K562 (cell line): ENCODE results near the gene CCPG1. TPM values are rescaled to one million over a fixed set of nuclear protein-coding genes. Genes with fewer than 3 reads are reported as not detected.

Experiments
- ATAC-seq: fragments of 200-7000 bp; cut with Tn5 transposase; 3 replicates; pipeline ENCODE4 v1.9.1; 2020; ENCODE audit warnings: moderate library complexity
- BruUV-seq: library from RNA; stranded (reverse); fragments of 400-500 nt; replicated peaks from 2 replicates; lab custom pipeline; 2021; lab: Mats Ljungman, UMichigan
- CTCF ChIA-PET: fragments of 300-600 bp; formaldehyde crosslinking; extraction: SDS; loops from one replicate; lab custom pipeline; 2021; ENCODE audit warnings: low intra/inter-chr PET ratio; lab: Yijun Ruan, JAX
- POLR2A ChIA-PET: fragments of 300-600, 350-650 bp; sonication (Branson Sonifier 250); formaldehyde crosslinking; extraction: SDS; loops from one replicate; lab custom pipeline; 2021; ENCODE audit warnings: antibody characterized with exemption, inconsistent platforms; lab: Yijun Ruan, JAX
- DNase-seq, 4 experiments: peaks; one replicate each; pipeline versions ENCODE4 v3.0.0 to v3.0.0-alpha.2; 2011 to 2018; ENCODE audit warnings: low spot score in 3 of 4, mixed read lengths in 3 of 4; ENCODE audit errors: extremely low read depth in 1 of 4
- FAIRE-seq: peaks from 2 replicates; lab custom pipeline; 2011; peaks lifted over from hg19 to GRCh38; lab: Jason Lieb, UNC
- H2AFZ ChIP-seq: 2 replicates; pipeline ENCODE4 v1.6.0; 2011; ENCODE audit warnings: low read depth, low read length, control low read depth, inconsistent platforms
- H3K27ac ChIP-seq: fragments of 200-600 bp; 3 replicates; pipeline ENCODE4 v1.8.0; 2011; ENCODE audit warnings: low read depth, mild to moderate bottlenecking, control low read depth, inconsistent platforms, low read length, moderate library complexity, mixed read lengths; ENCODE audit errors: extremely low read depth
- H3K27me3 ChIP-seq, 2 experiments: fragments of 300-600 bp in 1 of 2; 2 replicates in 1 of 2; 3 replicates in 1 of 2; pipeline versions ENCODE4 v1.6.0 to v1.8.0; 2011; ENCODE audit warnings: inconsistent platforms in 2 of 2, low read length in 2 of 2, mild to moderate bottlenecking in 1 of 2, mixed read lengths in 1 of 2, moderate library complexity in 1 of 2; ENCODE audit not compliant: control insufficient read depth in 2 of 2, insufficient read depth in 2 of 2
- H3K36me3 ChIP-seq: fragments of 300-600 bp; 3 replicates; pipeline ENCODE4 v1.8.0; 2011; ENCODE audit warnings: mild to moderate bottlenecking, low read length, inconsistent platforms; ENCODE audit not compliant: control insufficient read depth, insufficient read depth
- H3K4me1 ChIP-seq, 2 experiments: fragments of 200-600 bp in 1 of 2; replicated peaks in 1 of 2; 2 replicates in 1 of 2; 3 replicates in 1 of 2; pipeline versions ENCODE4 v1.5.1 to v1.8.0; 2011; ENCODE audit warnings: inconsistent platforms in 2 of 2, low read length in 2 of 2, mild to moderate bottlenecking in 1 of 2, mixed read lengths in 1 of 2, moderate library complexity in 1 of 2; ENCODE audit not compliant: control insufficient read depth in 2 of 2, insufficient read depth in 2 of 2
- H3K4me2 ChIP-seq: 2 replicates; pipeline ENCODE4 v1.6.1; 2011; ENCODE audit warnings: low read length, control low read depth, inconsistent platforms, mixed read lengths; ENCODE audit not compliant: insufficient read depth
- H3K4me3 ChIP-seq: fragments of 200-600 bp; sonication (generic), shearing (Covaris generic); 2 replicates; pipeline ENCODE4 v1.5.1; 2016; ENCODE audit warnings: control low read depth, inconsistent platforms
- H3K79me2 ChIP-seq: fragments of 200-600 bp; 3 replicates; pipeline ENCODE4 v1.8.0; 2011; ENCODE audit warnings: low read length, inconsistent platforms; ENCODE audit not compliant: control insufficient read depth, insufficient read depth
- H3K9ac ChIP-seq, 2 experiments: 2 replicates each; pipeline versions ENCODE4 v1.6.0 to v1.6.1; 2011; ENCODE audit warnings: low read depth in 2 of 2, low read length in 2 of 2, control low read depth in 1 of 2, inconsistent platforms in 1 of 2, mild to moderate bottlenecking in 1 of 2, mixed read lengths in 1 of 2; ENCODE audit not compliant: insufficient read depth in 1 of 2
- H3K9me1 ChIP-seq: one replicate; pipeline ENCODE4 v1.6.0; 2011; ENCODE audit warnings: inconsistent platforms, mild to moderate bottlenecking, low read length, moderate library complexity; ENCODE audit not compliant: control insufficient read depth, insufficient read depth
- H3K9me3 ChIP-seq: replicated peaks from 2 replicates; pipeline ENCODE4 v1.5.1; 2011; ENCODE audit warnings: low read depth, low read length, inconsistent platforms; ENCODE audit not compliant: control insufficient read depth, insufficient read depth
- H4K20me1 ChIP-seq: replicated peaks from 2 replicates; pipeline ENCODE4 v1.6.1; 2011; ENCODE audit warnings: low read length, inconsistent platforms, mixed read lengths; ENCODE audit not compliant: control insufficient read depth, insufficient read depth
- CHD1 ChIP-seq: fragments of 200-600 bp; sonication (generic); IDR thresholded peaks from one replicate; pipeline ENCODE4 v1.6.1; 2012; ENCODE audit warnings: mild to moderate bottlenecking, moderate library complexity, low read length, inconsistent platforms
- CUX1 ChIP-seq: fragments of 200-800 bp; sonication (Bioruptor generic); IDR thresholded peaks from 2 replicates; pipeline ENCODE4 v1.6.1; 2016; ENCODE audit warnings: missing genetic modification characterization, missing compliant biosample characterization
- FOXK2 ChIP-seq, 2 experiments: fragments of 450-650 bp; IDR thresholded peaks in 1 of 2; conservative IDR thresholded peaks in 1 of 2; 2 replicates each; pipeline ENCODE4 v1.6.1; 2016; ENCODE audit warnings: low read depth in 2 of 2, mild to moderate bottlenecking in 1 of 2
- MLLT1 ChIP-seq, 2 experiments: fragments of 450-650 bp; IDR thresholded peaks; 2 replicates each; pipeline ENCODE4 v1.6.1; 2016
- NFIC ChIP-seq: fragments of 450-650 bp; IDR thresholded peaks from 2 replicates; pipeline ENCODE4 v1.6.1; 2017; ENCODE audit warnings: mild to moderate bottlenecking, inconsistent platforms
- ZBTB43 ChIP-seq: sonication (generic); formaldehyde crosslinking; IDR thresholded peaks from 2 replicates; pipeline ENCODE4 v1.8.0; 2023; ENCODE audit warnings: mild to moderate bottlenecking, missing genetic modification reagents
- ZC3H4 ChIP-seq: sonication (generic); formaldehyde crosslinking; IDR thresholded peaks from 2 replicates; pipeline ENCODE4 v1.9.0; 2021; ENCODE audit warnings: missing genetic modification reagents, borderline replicate concordance
- ZNF165 ChIP-seq: fragments of 250-450 bp; sonication (Bioruptor Pico); IDR thresholded peaks from 2 replicates; pipeline ENCODE4 v1.4.0; 2020; ENCODE audit warnings: borderline replicate concordance
- WGBS: fragments of 100-300 bp; shearing (Covaris generic); methylation state at CpG from one replicate; pipeline ENCODE4 v1.1.6; 2016; ENCODE audit warnings: low coverage, mixed read lengths; ENCODE audit not compliant: insufficient coverage; ENCODE audit errors: missing lambda C conversion rate; 5-methylcytosine and 5-hydroxymethylcytosine counted together
- in situ Hi-C: fragments of 300-500 bp; cut with MboI; formaldehyde crosslinking; loops from 4 replicates; pipeline ENCODE4 v1.15.0; 2018; ENCODE audit warnings: inconsistent platforms, mixed read lengths
- intact Hi-C: fragments of 100-400 bp; cut with micrococcal nuclease; formaldehyde crosslinking; loops from 2 replicates; pipeline ENCODE4 v1.14.2; 2022
- polyA plus RNA-seq, 8 experiments: library from polyadenylated mRNA; depleted of rRNA in 4 of 8; stranded (reverse) in 5 of 8; unstranded in 3 of 8; fragments of >200 nt; fragmentation: Nextera tagmentation in 2 of 8; fragmentation: Illumina TruSeq in 1 of 8; extraction: Ambion mirVana in 2 of 8; extraction: Trizol in 1 of 8; gene quantifications; 2 replicates each; pipeline versions ENCODE4 v1.2.1 to v1.2.3, GENCODE V29; 2011 to 2014; ENCODE audit warnings: inconsistent platforms in 1 of 8, missing spikeins in 1 of 8
- total RNA-seq, 7 experiments: library from RNA; depleted of rRNA in 6 of 7; stranded (reverse); fragments of >200 nt in 6 of 7; fragmentation: Illumina TruSeq in 2 of 7; extraction: Trizol in 2 of 7; gene quantifications; 2 replicates each; pipeline versions ENCODE4 v1.2.1 to v1.2.3, GENCODE V29; 2011 to 2021; ENCODE audit warnings: low replicate concordance in 1 of 7

The CCPG1 gene
- total and polyA plus RNA-seq, 9 of the 15 experiments (the other 6 are each of a cell fraction or from before 2014, with no cell fraction given) = 33.0 to 54.9 (median 41.1) TPM

GRCh38 chr15:55407498-55408011, 604 bp downstream of the CCPG1 start:
- intact Hi-C loops = loop anchor here (1.0 to 5.0 kb wide), 2 partner anchors 28 to 170 kb away; no protein-coding TSS in a partner anchor
- TF ChIP-seq ZC3H4 (CRISPR knock-in tag) (0 out of 2 replicates have a peak, but pooled peaks have one; percentile 40), FOXK2 (conservative IDR thresholded peaks at IDR 0.05 in 1 of 2, IDR thresholded peaks at IDR 0.05 in 1 of 2; ENCODE audit: low read depth in 2 of 2) (peak in 1 of 2 experiments; percentile 35; a peak in 1 of 4 replicates), NFIC (no peak), ZBTB43 (CRISPR knock-in tag) (no peak), CUX1 (0 out of 2 replicates have a peak, but pooled peaks have one; percentile 81), CHD1 (peak; percentile 70), ZNF165 (0 out of 2 replicates have a peak, but pooled peaks have one; percentile 7), MLLT1 (IDR thresholded peaks at IDR 0.05) (0 out of 4 replicates have a peak, but pooled peaks of 1 of the 2 experiments have one; percentile 21)

More at GRCh38 chr15:55407498-55408011, 604 bp downstream of the CCPG1 start:
- H3K4me1 ChIP-seq = peaks cover 12 to 20% of the 10 kb centered on the region in 2 experiments
- H4K20me1 ChIP-seq = no peaks in the 10 kb centered on the region
- ChIA-PET CTCF (interaction anchor here (0.8 kb wide), 2 partner anchors 9 to 213 kb away, joined by 3 read pairs; no protein-coding TSS in a partner anchor), POLR2A (interaction anchor here (0.7 to 3.5 kb wide), 9 partner anchors 10 to 1392 kb away, joined by 3 to 21 read pairs (median 4); partner anchors contain the start of genes PIGB and PIGBOS1)
- peak; percentile 1 for ATAC-seq
- H3K4me2 ChIP-seq = peak overlapping the region; percentile 97
- H3K27me3 ChIP-seq = no peaks in the 10 kb centered on the region
- peak overlapping the region; percentile 69 for H3K4me3 ChIP-seq
- in situ Hi-C loops = no loop called here
- no peaks in the 10 kb centered on the region for H3K9me1 ChIP-seq
- H3K9me3 ChIP-seq = no peaks in the 10 kb centered on the region
- H3K27ac ChIP-seq = peak overlapping the region; percentile 91
- peak overlapping the region; percentile 84 to 94 for H3K9ac ChIP-seq
- peaks cover 56% of the 10 kb centered on the region for H3K79me2 ChIP-seq
- DNase-seq = peak in 2 of 4 experiments; percentile 7 to 12
- peak overlapping the region; percentile 88 for H2AFZ ChIP-seq
- H3K36me3 ChIP-seq = no peaks in the 10 kb centered on the region
- FAIRE-seq = no peak
- WGBS = under 1% methylated on average over 15 of the region's 20 CpGs
- TSS peak; percentile 65 for BruUV-seq
